HG02588 (cell line): Measurements from ENCODE around the gene TEAD2.

ENCODE experiments used
- ATAC-seq: cut with Tn5 transposase; IDR thresholded peaks from one replicate; pipeline ENCODE4 v1.9.1; 2021; ENCODE audit warnings: mild to moderate bottlenecking, moderate library complexity; ENCODE audit not compliant: unreplicated experiment

TEAD2 gene

DNA sequence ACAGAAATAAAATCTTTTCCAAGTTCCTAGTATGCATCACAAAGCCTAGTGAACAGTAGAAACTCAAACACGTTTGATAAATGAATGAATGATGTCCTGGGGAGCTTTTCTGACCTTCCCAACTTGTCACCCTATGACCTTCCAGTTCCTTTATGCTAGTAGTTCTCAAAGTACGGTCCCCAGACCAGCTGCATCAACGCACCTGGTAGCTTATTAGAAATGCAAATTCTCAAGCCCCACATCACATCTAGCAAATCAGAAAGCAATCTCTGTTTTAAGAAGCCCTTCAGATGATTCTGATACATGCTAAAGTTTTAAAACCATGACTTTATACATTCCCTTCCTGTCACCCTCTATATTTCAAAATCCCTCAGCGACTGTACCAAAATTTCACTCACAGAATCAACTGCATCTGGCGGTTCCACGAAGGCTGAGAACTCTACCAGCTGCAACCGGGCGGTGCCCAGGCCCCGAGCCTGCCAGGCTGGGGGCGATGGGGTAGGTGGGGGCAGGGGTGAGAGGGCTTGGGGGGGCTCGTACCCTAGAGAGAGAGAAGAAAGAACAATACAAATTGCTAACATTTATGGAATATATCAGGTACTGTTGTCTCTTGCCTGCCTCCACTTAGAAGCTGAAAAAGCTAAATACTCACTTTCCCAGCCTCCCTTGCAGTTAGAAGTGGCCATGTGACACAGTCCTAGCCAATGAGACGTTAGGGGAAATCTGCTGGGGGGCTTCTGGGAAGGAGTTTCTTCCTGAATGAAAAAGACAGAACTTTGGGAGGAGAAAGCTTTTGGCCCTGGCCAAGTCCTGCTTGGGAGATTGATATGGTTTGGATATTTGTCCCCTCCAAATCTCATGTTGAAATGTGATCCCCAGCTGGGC is 13.7 kb downstream of the TEAD2 start:
- ATAC-seq, result no peak

GRCh38 chr19:49347835-49348234 is 14.4 kb downstream of the TEAD2 start:
- ATAC-seq, result no peak

DNA sequence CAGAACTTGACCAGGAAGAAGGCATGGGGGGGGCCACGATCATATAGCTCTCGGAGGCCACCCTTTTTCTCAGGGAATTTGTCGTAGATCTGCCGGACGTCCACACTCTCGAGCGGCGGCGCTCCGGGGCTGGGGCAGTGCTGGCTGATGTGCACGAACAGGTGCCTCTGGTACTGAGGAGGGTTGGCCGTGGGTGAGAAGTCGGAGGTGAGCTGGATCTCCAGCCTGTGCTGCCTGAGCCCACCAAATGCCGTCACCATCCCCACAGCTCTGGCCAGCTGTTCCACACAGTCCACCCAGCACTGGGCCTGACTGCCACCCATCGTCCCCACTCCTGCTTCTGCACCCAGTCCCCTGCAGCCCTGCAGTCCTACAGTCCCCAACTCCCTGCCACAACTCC is 15.0 kb downstream of the TEAD2 start:
- no peak for ATAC-seq

DNA sequence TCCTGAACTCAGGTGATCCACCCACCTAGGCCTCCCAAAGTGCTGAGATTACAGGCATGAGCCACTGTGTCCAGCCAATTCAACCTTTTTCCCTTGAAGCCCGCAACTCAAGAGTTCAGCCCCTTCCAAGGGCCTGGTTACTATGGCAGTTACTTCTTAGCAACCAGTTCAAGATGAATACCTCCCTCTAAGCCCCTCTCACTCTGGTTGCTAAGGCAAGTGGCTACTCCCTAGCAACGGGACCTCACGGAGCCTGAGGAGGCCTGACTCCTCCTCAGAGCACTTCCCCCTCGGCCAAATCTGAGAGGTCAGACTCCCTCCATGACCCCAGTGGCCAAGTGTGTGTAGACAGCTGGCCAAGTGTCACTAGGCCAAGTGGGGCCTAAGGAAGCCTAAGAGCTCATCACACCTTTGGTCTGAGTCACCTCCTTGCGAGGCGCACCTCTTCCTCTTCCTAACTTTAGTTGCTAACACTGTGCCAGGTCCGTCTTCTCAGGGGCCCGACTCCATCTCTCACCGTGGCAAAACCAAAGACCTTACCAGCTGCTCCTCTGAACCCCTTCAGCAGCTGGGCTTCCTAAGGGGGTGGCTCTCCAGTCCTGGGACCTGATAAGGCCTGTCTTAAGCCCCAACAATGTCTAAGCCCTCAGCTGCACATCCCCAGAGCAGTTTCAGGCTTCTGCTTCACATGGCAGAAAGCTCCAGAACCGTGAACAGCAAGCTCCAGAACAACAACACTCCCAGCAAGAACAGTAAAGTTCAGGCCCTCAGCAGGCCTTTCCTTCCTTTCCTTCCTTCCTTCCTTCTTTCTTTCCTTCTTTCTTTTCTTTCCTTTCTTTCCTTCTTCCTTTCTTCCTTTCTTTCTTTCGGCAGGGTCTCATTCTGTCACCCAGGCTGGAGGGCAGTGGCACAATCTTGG is 17.5 kb downstream of the TEAD2 start:
- ATAC-seq, result no peak

DNA sequence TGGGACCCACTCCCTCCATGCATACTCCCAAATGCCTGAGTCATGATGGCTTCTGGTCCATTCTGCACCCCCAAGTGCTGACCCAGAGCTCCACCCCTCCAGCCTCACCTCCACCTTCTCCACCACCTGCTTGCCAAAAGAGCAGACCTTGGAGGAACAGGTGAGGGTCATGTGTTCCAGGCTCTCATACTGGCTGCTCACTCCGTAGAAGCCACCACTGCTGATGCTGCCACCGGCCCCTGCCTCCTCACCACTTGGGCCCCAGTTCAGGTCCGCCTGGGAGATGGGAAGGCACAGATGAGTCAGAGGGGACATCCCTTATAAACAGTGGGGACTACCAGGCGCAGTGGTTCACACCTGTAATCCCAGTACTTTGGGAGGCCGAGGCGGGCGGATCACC is 19.1 kb downstream of the TEAD2 start:
- ATAC-seq, result no peak

DNA sequence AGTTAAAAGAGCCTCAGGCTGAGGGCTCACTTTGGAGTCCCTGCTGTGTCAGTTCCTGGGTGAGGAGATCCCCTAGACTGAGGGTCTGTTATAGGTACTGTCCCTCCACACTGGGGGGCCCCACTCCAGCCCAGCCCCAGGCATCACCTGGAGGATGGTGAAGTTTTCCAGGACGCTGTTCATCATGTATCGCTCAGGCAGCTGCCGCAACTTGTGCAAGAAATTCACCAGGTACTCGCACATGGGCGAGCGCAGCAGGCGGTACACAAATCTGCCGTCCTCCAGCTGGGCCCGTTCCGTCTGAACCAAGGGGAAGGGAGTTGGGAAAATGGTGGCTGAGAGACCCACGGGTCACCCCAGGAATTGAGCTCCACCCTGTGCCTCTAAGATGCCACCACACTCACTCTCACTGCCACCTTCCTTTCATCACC is 19.9 kb downstream of the TEAD2 start:
- ATAC-seq, result no peak

- ATAC-seq, result no peak
Observed at GRCh38 chr19:49340865-49341718, 21.1 kb downstream of the TEAD2 start.

DNA sequence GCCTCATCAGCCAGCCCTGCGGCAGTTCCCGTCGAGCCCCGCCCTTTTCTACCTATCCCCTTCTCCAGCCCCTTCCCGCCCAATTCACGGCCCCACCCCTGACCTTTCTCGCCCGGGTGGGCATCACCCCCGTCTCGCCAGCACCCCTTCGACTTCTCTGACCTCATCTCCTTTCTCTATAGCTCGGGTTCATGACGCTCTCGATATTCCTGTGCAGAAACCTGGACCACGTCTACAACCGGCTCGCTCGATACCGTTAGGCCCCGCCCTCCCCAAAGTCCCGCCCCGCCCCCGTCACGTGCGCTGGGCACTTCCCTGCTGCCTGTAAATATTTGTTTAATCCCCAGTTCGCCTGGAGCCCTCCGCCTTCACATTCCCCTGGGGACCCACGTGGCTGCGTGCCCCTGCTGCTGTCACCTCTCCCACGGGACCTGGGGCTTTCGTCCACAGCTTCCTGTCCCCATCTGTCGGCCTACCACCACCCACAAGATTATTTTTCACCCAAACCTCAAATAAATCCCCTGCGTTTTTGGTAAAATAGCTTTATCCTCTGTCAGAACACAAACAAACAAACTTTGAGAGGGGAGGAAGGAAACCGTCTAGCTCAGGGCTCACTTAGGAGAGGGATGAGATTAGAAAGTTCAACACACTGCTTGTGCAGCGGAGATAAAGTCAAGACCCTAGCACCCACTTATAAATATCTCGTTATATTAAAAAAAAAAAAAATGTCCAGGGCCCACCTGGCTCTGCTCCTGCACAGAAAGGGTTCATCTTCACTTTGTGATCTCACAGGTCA is 21.9 kb downstream of the TEAD2 start:
- peak; percentile 52 for ATAC-seq

- ATAC-seq, result no peak
Observed at GRCh38 chr19:49339301-49340068, 22.7 kb downstream of the TEAD2 start.

GRCh38 chr19:49338691-49339300 is 23.4 kb downstream of the TEAD2 start:
- ATAC-seq, result no peak

DNA sequence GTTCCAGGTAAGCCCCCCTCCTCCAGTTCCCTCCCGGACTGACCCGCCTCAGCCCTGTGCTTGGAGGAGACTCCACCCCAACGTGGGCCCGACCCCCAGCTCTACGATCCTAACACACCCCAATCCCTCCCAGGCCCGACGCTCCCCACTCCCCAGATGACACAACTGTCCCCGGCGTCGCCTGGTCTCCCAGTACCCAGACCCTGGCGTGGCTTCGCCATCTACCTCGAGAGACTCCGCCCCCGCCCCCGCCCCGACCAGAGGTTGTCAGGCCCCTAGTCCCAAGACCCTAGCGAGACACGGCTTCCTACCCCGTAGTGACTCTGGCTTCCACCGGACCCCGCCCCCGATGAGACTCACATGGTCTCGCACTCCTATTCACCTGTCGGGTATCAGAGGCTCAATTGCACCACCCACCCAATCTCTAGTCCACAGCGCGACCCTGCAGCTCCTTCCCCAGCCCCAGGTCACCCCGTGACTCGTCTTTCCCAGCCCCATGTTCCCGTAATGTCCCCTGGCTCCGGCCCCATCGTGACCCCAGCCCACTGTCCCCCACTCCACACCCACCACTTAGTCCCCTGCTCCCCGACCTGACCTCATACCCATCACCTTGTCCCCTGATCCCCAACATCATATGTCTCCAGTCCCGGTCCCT is 24.1 kb downstream of the TEAD2 start:
- ATAC-seq, result no peak

DNA sequence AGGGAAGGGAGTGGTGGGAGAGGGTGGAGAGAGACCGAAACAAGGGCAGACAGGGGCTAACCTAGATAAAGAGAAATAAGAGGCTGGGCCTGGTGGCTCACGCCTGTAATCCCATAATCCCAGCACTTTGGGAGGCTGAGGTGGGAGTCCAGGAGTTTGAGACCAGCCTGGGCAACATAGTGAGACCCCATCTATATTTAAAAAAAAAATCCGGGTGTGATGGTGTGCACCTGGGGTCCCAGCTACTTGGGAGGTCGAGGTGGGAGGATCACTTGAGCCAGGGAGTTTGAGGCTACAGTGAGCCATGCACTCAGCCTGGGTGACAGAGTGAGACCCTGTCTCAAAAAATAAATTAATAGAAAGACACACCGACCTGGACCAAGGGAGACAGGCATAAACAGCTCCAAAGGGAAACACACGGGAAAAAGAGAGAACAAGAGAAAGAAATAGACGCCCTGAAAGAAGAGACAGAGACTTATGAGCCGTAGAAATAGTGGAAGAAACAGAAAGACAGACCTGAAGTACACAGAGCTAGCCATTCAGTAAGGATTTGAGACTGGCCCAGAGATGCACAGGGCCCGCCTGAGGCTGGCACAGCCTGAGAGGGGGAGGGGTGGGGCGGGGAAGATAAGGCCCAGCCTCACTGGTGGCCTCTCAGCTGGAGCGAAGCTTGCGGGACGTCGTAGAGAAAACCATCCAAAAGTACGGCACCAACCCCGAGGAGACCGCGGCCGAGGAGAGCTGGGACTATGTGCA is 24.8 kb downstream of the TEAD2 start:
- no peak for ATAC-seq

GRCh38 chr19:49336482-49337266 is 25.5 kb downstream of the TEAD2 start:
- ATAC-seq, result no peak

- ATAC-seq, result no peak
Observed at GRCh38 chr19:49335784-49336481, 26.3 kb downstream of the TEAD2 start.

- no peak for ATAC-seq
Observed at GRCh38 chr19:49335071-49335783, 27.0 kb downstream of the TEAD2 start, which contains the start of gene CD37. Gene CD37, plus strand, starts transcription at chr19:49335406. Its CDS starts 135 bp downstream, at chr19:49335541.
